Activated CD8-positive, alpha-beta memory T cell treated with anti-CD3 and anti-CD28 coated beads for 4 hours (primary cell): Measurements from ENCODE around the gene IKBKE.

ENCODE experiments used
- DNase-seq, 2 donors: peaks; one replicate each; pipeline ENCODE4 v3.0.0-alpha.2; 2020; ENCODE audit warnings: low read depth in 2 of 2

Gene IKBKE

DNA sequence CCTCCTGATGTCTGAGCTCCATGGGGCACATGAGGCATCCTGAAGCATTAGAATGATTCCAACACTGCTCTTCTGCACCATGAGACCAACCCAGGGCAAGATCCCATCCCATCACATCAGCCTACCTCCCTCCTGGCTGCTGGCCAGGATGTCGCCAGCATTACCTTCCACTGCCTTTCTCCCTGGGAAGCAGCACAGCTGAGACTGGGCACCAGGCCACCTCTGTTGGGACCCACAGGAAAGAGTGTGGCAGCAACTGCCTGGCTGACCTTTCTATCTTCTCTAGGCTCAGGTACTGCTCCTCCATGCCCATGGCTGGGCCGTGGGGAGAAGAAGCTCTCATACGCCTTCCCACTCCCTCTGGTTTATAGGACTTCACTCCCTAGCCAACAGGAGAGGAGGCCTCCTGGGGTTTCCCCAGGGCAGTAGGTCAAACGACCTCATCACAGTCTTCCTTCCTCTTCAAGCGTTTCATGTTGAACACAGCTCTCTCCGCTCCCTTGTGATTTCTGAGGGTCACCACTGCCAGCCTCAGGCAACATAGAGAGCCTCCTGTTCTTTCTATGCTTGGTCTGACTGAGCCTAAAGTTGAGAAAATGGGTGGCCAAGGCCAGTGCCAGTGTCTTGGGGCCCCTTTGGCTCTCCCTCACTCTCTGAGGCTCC lies 26.0 kb downstream of the IKBKE start:
- no peak for DNase-seq

DNA sequence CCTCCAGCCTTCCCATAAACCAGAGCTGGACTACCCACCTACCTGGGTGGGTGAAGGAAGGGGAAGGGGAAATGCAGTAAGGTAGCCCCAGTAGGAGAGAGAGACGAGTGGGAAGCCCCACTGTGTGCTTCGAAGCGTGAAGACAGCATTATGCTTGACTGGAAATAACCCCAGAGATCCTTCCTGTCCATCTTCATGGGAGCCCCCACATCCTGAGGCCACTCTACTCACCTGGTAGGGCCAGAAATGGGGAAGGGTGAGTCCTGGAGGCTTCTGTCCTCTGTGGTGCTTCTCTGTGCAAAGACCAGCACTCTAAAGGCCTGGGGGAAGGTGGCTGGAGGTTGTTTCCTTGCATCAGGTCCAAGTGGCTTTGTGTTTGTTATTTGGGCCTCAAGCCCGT lies 27.1 kb downstream of the IKBKE start:
- DNase-seq, result no peak

GRCh38 chr1:206497774-206498173 lies 27.5 kb downstream of the IKBKE start:
- no peak for DNase-seq

GRCh38 chr1:206498685-206499084 lies 28.4 kb downstream of the IKBKE start:
- no peak for DNase-seq

DNA sequence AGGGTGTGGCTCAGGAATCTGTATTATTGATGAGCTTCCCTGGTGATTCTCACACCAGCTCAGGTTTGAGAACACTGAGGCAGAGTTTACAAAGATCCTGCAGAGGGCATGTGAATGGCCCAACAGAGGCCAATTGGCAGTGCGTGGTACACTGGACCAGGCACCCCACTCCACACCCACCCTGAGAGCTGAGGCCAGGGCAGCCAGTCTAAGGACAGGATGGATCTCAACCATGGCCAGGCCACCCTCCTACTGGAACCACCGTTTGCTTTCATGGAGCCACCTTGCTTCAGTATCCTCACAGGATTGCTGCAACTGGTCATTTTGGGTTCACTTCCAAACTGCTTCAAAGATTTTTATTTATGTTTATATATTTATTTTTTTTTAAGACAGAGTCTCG lies 29.8 kb downstream of the IKBKE start:
- DNase-seq, result no peak

- DNase-seq, result no peak
Measured at GRCh38 chr1:206501881-206502280, 31.6 kb downstream of the IKBKE start.

- no peak for DNase-seq
Measured at GRCh38 chr1:206502403-206502802, 32.1 kb downstream of the IKBKE start.

DNA sequence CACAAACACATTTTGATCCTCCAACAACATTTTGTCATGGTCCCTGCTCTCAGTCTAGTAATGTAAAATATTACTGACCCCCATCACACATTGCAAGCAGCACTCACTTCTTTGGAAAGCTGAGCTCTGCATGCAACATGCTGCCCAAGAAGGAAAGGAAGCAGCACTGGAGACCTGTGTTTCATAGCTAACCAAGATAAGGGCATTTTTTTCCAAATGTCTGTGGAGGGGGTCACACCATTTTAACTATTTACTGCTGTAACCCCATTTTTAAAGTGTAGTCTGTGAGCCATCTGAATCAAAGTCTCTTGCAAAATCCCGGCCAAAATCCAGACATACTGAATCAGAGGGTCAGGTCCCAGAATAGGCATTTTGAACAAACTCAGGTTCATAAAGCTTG lies 32.5 kb downstream of the IKBKE start:
- DNase-seq, result no peak

GRCh38 chr1:206503591-206504362 lies 33.5 kb downstream of the IKBKE start:
- peak; percentile 10 to 16 for DNase-seq

- no peak for DNase-seq
Measured at GRCh38 chr1:206504363-206504713, 34.1 kb downstream of the IKBKE start.

DNA sequence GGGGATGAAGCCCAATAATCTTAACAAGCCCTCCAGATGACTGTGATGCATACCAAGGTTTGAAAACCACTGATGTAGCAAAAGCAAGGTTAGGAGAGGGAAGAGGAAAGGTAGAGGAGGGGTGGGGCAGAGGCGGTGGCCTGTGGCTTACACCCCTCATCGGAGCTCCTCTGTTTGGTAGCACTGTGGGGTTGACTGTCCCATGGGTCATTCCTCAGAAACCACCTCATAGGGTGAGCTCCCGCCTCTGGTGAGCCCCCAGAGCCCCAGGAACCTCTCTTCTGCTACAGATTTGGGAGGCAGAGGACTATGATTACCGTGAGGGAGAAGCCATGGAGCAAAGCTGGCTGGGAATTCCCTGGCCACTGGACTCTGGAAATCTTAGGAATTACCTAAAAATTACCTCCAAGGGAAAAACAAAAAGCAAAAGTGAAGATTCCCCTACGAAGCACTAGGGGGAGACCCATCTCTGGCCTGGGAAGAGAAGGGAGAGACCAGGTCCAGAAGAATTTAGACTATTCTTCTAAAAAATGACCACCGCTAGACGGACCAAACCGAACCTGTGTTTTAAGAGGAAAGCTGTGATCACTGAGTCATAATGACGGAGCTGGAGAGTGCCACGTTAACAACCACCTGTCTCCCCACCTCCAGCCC lies 35.6 kb downstream of the IKBKE start:
- no peak for DNase-seq

- no peak for DNase-seq
Measured at GRCh38 chr1:206506405-206507283, 36.4 kb downstream of the IKBKE start.

DNA sequence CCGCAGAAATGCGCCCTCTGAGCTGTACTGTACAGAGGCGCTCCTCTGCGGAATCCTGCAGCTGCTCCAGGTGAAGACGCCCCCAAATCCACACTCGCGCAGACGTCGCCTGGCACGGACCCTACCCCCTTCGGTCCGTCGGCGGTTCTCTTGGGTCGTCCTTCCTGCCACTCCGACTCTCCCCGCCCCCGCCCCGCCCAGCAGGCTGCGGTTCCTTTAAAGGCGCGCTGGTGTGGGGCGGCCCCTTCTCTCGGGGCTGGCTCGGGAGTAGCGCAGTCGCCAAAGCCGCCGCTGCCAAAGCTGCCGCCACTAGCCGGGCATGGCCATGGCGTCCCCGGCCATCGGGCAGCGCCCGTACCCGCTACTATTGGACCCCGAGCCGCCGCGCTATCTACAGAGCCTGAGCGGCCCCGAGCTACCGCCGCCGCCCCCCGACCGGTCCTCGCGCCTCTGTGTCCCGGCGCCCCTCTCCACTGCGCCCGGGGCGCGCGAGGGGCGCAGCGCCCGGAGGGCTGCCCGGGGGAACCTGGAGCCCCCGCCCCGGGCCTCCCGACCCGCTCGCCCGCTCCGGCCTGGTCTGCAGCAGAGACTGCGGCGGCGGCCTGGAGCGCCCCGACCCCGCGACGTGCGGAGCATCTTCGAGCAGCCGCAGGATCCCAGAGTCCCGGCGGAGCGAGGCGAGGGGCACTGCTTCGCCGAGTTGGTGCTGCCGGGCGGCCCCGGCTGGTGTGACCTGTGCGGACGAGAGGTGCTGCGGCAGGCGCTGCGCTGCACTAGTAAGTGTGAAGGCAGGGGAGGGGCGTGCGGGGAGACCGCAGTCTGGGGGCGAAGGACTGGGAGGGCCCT lies 37.2 kb downstream of the IKBKE start, which contains the start of gene RASSF5:
TSS of gene RASSF5 (plus strand) at position 248 of the 846 bp plus-strand sequence. CDS start at position 320, 72 bp downstream.
- DNase-seq, result peak; percentile 55 to 63

- no peak for DNase-seq
Measured at GRCh38 chr1:206508130-206508889, 38.0 kb downstream of the IKBKE start.

DNA sequence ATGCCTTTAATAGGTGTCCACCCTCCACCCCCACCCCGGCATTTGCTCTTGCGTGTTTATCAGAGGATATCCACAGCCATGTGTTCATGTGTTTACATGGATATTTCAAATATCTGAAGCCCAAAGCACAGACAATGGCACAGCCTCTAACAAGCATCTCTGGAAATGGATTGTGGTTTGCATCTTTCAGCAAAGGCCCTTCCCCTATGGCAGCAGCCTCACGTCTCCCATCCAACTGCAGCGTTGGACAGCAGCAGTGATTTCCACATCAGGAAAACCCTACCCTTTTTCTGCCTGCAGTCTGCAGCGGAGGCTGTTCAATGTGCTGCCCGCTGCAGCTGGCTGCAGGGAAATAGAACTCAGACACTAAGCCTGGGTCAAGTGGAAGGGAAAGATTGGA lies 38.7 kb downstream of the IKBKE start:
- DNase-seq, result no peak

DNA sequence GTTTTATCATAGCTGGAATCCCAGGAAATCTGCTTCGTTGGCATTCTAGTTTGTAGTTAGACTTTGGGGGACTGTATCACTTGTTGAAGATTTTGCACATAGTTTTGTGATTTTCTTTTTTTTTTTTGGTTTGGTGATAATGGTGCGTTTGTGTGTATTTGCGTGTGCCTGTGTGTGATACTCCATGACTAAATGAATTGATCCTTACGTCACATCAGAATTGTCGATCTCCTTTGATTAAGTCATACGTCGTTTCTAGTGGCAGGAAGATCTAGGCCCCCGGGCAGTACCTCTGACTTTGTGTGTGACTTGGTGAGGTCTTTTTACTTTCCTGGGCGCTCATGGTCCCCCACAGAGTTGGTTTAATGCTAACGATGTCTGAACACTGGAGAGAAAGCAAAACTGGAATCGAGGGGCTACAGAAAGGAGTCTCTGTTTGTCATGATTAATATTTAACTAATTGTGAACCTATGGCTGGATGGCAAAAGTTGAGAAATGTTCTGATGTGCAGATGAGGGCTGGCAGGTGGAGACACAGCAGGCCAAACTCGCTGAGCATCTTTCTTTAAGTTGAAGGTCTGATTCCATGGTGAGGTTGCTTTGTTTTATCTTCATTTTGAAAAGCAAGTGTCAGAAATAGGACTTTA lies 39.5 kb downstream of the IKBKE start:
- DNase-seq, result no peak

GRCh38 chr1:206510371-206510770 lies 40.1 kb downstream of the IKBKE start:
- DNase-seq, result no peak

GRCh38 chr1:206511362-206512057 lies 41.2 kb downstream of the IKBKE start:
- DNase-seq, result no peak
